HG03432 (cell line): ENCODE results near the gene PKD2L2.
"Not testable (repeated sequence)": the region's sequence is repeated elsewhere in the genome, so short reads cannot be mapped to it uniquely, and the experiment has no call there.

Source experiments
- ATAC-seq: cut with Tn5 transposase; IDR thresholded peaks from one replicate; pipeline ENCODE4 v1.9.1; 2021; ENCODE audit warnings: mild to moderate bottlenecking, moderate library complexity; ENCODE audit not compliant: unreplicated experiment

PKD2L2 gene

DNA sequence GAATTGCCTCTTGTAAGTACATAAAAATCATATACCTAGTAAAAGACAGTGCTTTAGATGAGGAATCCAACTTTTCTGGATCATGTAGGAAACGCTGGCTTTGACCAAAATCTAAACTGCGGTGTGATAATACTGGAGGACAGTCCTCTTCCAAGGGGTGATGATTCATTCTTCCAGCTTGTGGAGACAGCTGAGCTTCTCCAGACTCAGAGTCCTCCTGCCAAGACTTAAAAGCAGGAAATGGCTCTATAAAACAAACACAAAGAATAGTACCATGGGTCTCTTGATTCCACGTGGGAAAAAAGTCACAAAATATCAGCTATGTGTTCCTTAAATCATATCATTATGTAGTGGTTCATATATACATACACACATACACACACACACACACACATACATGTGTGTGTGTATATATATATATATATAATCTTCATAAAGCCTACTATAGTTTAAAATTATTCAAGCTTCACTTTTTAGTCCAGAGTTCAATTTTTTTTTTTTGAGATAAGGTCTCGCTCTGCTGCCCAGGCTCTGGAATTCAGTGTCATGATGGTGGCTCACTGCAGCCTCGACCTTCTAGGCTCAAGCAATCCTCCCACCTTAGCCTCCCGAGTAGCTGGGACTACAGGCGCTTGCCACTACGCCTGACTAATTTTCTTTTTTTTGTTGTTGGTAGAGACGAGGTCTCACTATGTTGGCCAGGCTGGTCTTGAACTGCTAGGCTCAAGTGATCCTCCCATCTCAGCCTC, 65.0 kb downstream of the PKD2L2 start:
- ATAC-seq: no peak

DNA sequence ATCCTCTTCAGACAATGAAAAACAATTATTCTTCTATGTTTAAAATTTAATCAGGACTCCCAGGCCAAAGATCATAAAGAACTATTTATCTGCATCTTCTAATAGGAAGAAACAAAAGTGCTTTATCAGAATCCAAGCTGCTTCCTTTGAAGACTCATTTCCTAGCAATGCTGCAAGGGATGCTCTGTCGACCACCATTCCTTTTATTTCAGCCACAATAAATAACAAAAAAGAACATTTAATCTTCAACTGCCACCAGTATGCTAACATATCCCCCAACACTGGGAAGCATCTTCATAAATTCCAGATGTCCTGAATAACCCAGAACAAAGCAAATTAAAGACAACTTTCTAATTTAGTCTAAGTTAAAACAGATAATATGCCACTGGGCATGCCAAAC, 68.7 kb downstream of the PKD2L2 start:
- ATAC-seq: no peak

DNA sequence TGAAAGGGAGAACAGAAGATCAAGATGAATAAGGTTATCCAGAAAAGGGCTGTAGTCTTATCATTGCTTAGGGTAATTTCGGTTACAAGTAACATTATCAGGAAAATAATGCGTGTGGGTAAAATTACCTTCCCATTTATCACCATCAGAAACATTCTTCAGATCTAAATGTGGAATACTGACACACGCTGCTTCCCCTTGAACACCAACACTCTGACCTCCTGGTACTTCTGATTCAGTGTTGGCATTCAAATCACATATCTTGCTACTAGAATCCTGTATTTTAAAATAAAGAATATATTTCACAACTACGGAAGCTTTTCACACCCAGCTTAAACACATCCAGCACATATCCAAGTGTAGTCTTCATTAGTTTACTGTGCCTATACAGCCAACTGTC, 70.2 kb downstream of the PKD2L2 start:
- no peak for ATAC-seq

DNA sequence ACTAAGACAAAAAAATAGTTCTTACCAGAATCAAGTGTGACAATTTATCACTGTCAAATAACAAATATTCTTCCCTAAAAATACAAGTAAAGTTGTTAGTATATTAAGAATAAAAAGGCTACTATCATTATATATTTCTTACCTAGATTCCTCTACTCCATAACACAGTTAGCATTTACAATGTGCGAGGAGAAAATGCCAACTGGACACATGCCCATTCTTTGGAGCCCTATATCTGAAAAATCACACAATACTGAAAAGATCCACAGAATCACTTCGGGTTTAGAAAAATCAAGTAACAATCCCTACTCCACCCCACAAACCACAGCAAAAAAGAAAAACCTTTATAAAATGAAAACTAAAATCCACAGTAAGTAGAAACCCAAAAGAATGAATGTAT, 70.9 kb downstream of the PKD2L2 start:
- no peak for ATAC-seq

DNA sequence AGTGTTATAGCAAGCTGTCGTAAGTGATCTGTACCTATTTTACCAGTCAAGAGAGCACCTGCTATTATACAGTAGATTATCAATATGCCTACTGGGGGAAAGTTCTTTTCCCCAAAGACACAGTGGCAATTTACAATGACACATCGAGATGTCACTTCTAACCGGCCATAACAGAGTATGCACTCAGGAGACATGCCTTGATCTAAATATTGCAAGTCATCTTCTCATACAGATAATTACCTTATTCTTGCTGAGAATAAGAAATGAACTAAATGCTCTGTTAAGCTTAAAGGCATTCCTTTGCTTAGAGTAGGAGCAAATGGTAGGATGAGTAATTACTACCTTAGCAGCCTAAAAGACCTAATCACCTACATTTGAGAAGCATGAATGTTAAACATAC, 71.6 kb downstream of the PKD2L2 start:
- ATAC-seq: no peak

DNA sequence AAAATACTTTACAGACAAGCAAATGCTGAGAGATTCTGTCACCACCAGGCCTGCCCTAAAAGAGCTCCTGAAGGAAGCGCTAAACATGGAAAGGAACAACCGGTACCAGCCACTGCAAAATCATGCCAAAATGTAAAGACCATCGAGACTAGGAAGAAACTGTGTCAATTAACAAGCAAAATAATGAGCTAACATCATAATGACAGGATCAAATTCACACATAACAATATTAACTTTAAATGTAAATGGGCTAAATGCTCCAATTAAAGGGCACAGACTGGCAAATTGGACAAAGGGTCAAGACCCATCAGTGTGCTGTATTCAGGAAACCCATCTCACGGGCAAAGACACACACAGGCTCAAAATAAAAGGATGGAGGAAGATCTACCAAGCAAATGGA, 81.1 kb downstream of the PKD2L2 start:
- ATAC-seq: not testable (repeated sequence)

DNA sequence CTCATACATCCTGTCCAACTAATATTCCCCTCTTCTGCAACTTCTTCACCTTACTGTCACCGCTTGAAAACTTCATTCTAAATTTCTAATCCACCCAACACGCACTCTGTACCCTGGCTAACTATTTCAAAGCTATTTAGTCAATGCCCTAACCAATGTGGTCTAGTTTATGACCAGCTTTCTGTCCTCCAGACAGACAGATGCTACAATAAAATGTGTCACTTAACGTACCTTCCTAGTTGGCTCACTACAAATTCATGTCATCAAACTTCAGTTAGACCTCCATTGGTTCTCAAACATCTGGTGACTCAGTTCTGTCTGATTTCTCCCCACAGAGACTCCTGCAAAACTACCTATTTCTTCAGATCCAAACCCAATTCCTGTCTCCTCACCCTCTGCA, 86.0 kb downstream of the PKD2L2 start:
- no peak for ATAC-seq

DNA sequence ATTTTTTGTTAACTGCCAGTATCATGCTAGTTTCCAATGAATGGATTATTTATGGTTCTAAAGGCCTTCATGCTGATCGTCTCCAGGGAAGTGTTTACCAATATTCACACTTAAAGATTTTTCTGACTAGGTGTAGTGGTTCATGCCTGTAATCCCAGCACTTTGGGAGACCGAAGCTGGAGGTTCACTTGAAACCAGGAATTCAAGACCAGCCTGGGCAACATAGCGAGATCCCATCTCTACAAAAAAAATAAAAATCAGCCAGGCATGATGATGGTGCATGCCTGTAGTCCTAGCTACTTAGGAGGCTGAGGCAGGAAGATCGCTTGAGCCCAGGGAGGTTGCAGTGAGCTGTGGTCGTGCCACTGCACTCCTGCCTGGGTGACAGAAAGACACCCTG, 100.2 kb downstream of the PKD2L2 start:
- no peak for ATAC-seq
